Measurements from ENCODE around the gene NRSN2.

The NRSN2 gene

GRCh38 chr20:397432-398237 is 50.7 kb downstream of the NRSN2 start:
- DNase-seq: no peak

- no peak for DNase-seq
Observed at GRCh38 chr20:399182-399707, 52.3 kb downstream of the NRSN2 start.

GRCh38 chr20:400128-400453 is 53.2 kb downstream of the NRSN2 start:
- no peak for DNase-seq

GRCh38 chr20:400454-401275 is 53.8 kb downstream of the NRSN2 start:
- DNase-seq: no peak

GRCh38 chr20:401682-402495 is 55.0 kb downstream of the NRSN2 start:
- no peak for DNase-seq

- DNase-seq: no peak
Observed at GRCh38 chr20:402496-402885, 55.6 kb downstream of the NRSN2 start.

- DNase-seq: no peak
Observed at GRCh38 chr20:402898-403581, 56.1 kb downstream of the NRSN2 start.

GRCh38 chr20:403582-403957 is 56.7 kb downstream of the NRSN2 start:
- no peak for DNase-seq

- no peak for DNase-seq
Observed at GRCh38 chr20:404088-404487, 57.2 kb downstream of the NRSN2 start.
